ENCODE data around the gene C12orf42. TPM values are rescaled to one million over a fixed set of nuclear protein-coding genes. Genes with fewer than 3 reads are reported as not detected.
"Not testable (repeated sequence)": the region's sequence is repeated elsewhere in the genome, so short reads cannot be mapped to it uniquely, and the experiment has no call there.

The C12orf42 gene
- total RNA-seq, 1 donor from 2014 or later: not detected

DNA sequence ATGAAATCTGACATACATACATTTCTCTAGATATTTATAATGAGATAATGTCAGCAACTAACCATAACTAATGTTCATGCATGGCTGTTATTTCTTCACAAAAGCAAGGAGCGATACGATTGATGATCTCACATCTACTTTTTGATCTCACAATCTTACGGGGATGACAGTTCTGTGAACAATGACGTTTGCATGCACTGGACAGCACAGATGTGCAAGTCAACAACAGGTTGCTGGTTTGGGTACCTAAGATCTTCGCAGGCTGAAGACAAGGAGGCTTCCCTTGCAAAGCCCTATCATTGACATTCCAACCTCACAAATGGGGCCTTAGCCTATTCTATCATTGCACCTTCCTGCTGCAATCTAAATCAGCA is 53.6 kb downstream of the C12orf42 start:
- peaks cover 2% of the 10 kb centered on the region for H3K9me3 Mint-ChIP-seq (ENCODE audit: unreplicated experiment)
- no peaks in the 10 kb centered on the region for H3K4me1 Mint-ChIP-seq (ENCODE audit: unreplicated experiment)
- H3K27ac Mint-ChIP-seq (ENCODE audit: unreplicated experiment): no peak overlapping the region
- no peaks in the 10 kb centered on the region for H3K27me3 Mint-ChIP-seq (ENCODE audit: unreplicated experiment)
- H3K4me3 Mint-ChIP-seq (ENCODE audit: unreplicated experiment): no peak overlapping the region
- no peak for DNase-seq (ENCODE audit: extremely low spot score, unreplicated experiment)
- no peaks in the 10 kb centered on the region for H3K36me3 Mint-ChIP-seq (ENCODE audit: unreplicated experiment)
- TF ChIP-seq, protein P1, sequence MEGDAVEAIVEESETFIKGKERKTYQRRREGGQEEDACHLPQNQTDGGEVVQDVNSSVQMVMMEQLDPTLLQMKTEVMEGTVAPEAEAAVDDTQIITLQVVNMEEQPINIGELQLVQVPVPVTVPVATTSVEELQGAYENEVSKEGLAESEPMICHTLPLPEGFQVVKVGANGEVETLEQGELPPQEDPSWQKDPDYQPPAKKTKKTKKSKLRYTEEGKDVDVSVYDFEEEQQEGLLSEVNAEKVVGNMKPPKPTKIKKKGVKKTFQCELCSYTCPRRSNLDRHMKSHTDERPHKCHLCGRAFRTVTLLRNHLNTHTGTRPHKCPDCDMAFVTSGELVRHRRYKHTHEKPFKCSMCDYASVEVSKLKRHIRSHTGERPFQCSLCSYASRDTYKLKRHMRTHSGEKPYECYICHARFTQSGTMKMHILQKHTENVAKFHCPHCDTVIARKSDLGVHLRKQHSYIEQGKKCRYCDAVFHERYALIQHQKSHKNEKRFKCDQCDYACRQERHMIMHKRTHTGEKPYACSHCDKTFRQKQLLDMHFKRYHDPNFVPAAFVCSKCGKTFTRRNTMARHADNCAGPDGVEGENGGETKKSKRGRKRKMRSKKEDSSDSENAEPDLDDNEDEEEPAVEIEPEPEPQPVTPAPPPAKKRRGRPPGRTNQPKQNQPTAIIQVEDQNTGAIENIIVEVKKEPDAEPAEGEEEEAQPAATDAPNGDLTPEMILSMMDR (IDR thresholded peaks at IDR 0.05): no peak

DNA sequence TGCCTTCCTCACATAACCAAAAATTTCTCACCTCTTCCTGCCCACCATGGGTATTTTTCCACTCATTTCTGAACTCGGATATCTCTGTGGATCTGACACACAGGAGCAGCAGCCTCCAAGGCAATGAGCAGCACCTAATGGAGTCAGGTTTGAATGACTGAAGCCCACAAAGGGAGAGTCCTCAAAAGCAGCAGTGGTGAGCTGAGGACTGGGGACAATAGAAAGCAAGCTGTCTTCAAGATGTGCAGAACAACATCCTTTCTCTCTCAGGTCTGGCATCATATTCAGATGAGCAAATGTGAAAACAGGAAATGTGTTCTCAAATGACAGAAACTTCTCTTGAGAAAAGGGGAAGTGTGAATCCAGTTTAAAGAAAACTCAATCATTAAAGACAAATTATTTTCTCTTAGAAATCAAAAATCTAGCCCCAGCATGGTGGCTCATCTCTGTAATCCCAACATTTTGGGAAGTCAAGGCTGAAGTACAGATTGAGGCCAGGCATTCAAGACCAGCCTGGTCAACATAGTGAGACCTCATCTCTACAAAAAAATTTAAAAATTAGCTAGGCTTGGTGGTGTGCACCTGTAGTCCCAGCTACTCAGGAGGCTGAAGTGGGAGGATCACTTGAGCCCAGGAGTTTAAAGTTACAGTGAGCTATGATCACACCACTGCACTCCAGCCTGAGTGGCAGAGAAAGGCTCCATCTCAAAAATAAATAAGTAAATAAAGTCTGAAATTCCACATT is 54.2 kb downstream of the C12orf42 start:
- H3K4me3 Mint-ChIP-seq (ENCODE audit: unreplicated experiment): no peak overlapping the region
- TF ChIP-seq, protein P1 (IDR thresholded peaks at IDR 0.05): no peak
- H3K36me3 Mint-ChIP-seq (ENCODE audit: unreplicated experiment): no peaks in the 10 kb centered on the region
- no peak overlapping the region for H3K27ac Mint-ChIP-seq (ENCODE audit: unreplicated experiment)
- H3K9me3 Mint-ChIP-seq (ENCODE audit: unreplicated experiment): no peaks in the 10 kb centered on the region
- no peak for DNase-seq (ENCODE audit: extremely low spot score, unreplicated experiment)
- no peaks in the 10 kb centered on the region for H3K27me3 Mint-ChIP-seq (ENCODE audit: unreplicated experiment)
- H3K4me1 Mint-ChIP-seq (ENCODE audit: unreplicated experiment): no peaks in the 10 kb centered on the region

DNA sequence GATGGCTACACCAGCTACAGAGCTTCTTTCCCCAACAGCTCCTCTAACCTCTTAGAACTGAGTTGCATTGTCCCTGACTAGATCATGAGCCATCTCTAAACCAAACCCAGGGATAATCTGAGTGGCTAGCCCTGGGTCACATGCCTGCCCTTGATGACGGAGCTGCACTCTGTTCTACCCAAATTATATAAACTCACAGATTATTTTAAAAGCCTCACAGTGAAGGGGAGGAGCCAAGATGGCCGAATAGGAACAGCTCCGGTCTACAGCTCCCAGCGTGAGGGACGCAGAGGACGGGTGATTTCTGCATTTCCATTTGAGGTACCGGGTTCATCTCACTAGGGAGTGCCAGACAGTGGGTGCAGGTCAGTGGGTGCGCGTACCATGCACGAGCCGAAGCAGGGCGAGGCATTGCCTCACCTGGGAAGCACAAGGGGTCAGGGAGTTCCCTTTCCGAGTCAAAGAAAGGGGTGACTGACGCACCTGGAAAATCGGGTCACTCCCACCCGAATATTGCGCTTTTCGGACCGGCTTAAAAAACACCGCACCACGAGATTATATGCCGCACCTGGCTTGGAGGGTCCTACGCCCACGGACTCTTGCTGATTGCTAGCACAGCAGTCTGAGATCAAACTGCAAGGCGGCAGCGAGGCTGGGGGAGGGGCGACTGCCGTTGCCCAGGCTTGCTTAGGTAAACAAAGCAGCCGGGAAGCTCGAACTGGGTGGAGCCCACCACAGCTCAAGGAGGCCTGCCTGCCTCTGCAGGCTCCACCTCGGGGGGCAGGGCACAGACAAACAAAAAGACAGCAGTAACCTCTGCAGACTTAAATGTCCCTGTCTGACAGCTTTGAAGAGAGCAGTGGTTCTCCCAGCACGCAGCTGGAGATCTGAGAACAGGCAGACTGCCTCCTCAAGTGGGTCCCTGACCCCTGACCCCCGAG is 61.3 kb downstream of the C12orf42 start:
- not testable (repeated sequence) for H3K36me3 Mint-ChIP-seq (ENCODE audit: unreplicated experiment); H3K4me3 Mint-ChIP-seq (ENCODE audit: unreplicated experiment)

DNA sequence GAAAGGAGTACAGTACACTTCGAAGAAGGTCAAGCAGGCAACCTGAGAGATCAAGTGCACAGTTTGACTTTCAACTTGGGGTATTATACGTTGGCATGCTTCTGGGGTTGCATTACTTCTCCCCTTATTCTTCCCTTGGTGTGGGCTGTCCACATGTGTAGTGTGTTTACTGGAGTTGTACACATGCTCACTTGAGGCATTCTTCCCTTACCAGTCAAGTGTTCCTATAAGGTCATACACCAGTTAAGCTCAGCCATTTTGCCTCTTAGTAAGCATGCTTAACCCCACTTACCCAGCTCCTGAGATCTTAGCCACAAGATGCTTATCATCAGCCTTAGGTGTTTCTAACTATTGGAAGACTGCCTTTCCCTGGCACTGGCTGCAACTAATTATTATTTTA is 63.8 kb downstream of the C12orf42 start:
- Mint-ChIP-seq H3K27ac (ENCODE audit: unreplicated experiment) (no peak overlapping the region), H3K27me3 (ENCODE audit: unreplicated experiment) (no peaks in the 10 kb centered on the region), H3K4me1 (ENCODE audit: unreplicated experiment) (no peaks in the 10 kb centered on the region), H3K9me3 (ENCODE audit: unreplicated experiment) (peaks cover 9% of the 10 kb centered on the region), H3K36me3 (ENCODE audit: unreplicated experiment) (no peaks in the 10 kb centered on the region), H3K4me3 (ENCODE audit: unreplicated experiment) (no peak overlapping the region)
- no peak for DNase-seq (ENCODE audit: extremely low spot score, unreplicated experiment)
- TF ChIP-seq, protein P1 (IDR thresholded peaks at IDR 0.05): no peak

More for the DNA sequence above, 61.3 kb downstream of the C12orf42 start:
- not testable (repeated sequence) for H3K9me3 Mint-ChIP-seq (ENCODE audit: unreplicated experiment); H3K4me1 Mint-ChIP-seq (ENCODE audit: unreplicated experiment); DNase-seq (ENCODE audit: extremely low spot score, unreplicated experiment); H3K27me3 Mint-ChIP-seq (ENCODE audit: unreplicated experiment); H3K27ac Mint-ChIP-seq (ENCODE audit: unreplicated experiment)

DNA sequence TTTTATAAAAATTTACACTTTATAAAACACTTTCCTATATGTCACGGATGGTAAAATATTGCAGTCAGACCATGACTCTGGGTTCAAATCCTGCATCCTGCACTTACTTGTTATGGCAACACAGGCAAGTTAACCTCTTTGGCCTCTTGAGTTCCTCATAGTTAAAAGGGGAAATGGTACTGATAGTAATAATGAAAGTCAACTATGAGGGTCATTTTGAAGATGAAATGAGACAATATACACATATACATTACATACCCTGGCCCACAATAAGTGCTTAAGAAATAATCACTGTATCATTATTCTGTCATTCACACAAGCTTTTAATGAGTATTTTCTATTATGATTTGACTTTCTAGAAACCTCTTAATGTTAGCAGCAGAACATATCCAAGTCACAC is 64.4 kb downstream of the C12orf42 start:
- Mint-ChIP-seq H3K4me1 (ENCODE audit: unreplicated experiment) (no peaks in the 10 kb centered on the region), H3K27me3 (ENCODE audit: unreplicated experiment) (no peaks in the 10 kb centered on the region), H3K36me3 (ENCODE audit: unreplicated experiment) (no peaks in the 10 kb centered on the region), H3K9me3 (ENCODE audit: unreplicated experiment) (peaks cover 9% of the 10 kb centered on the region), H3K27ac (ENCODE audit: unreplicated experiment) (no peak overlapping the region), H3K4me3 (ENCODE audit: unreplicated experiment) (no peak overlapping the region)
- TF ChIP-seq, protein P1 (IDR thresholded peaks at IDR 0.05): no peak
- DNase-seq (ENCODE audit: extremely low spot score, unreplicated experiment): no peak

DNA sequence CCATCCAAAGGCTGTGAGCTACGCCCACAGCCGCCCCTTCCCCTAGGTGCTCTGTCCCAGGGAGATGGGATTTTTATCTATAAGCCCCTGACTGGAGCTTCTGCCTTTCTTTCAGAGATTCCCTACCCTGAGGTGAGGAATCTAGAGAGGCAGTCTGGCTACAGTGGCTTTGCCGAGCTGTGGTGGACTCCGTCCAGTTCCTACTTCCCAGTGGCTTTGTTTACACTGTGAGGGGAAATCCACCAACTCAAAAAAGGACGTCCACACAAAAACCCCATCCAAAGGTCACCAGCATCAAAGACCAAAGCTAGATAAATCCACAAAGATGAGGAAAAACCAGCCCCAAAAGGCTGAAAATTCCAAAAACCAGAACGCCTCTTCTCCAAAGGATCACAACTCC is 70.1 kb downstream of the C12orf42 start:
- H3K9me3 Mint-ChIP-seq (ENCODE audit: unreplicated experiment); H3K36me3 Mint-ChIP-seq (ENCODE audit: unreplicated experiment); DNase-seq (ENCODE audit: extremely low spot score, unreplicated experiment); H3K4me3 Mint-ChIP-seq (ENCODE audit: unreplicated experiment); H3K4me1 Mint-ChIP-seq (ENCODE audit: unreplicated experiment); H3K27ac Mint-ChIP-seq (ENCODE audit: unreplicated experiment); H3K27me3 Mint-ChIP-seq (ENCODE audit: unreplicated experiment): not testable (repeated sequence)

DNA sequence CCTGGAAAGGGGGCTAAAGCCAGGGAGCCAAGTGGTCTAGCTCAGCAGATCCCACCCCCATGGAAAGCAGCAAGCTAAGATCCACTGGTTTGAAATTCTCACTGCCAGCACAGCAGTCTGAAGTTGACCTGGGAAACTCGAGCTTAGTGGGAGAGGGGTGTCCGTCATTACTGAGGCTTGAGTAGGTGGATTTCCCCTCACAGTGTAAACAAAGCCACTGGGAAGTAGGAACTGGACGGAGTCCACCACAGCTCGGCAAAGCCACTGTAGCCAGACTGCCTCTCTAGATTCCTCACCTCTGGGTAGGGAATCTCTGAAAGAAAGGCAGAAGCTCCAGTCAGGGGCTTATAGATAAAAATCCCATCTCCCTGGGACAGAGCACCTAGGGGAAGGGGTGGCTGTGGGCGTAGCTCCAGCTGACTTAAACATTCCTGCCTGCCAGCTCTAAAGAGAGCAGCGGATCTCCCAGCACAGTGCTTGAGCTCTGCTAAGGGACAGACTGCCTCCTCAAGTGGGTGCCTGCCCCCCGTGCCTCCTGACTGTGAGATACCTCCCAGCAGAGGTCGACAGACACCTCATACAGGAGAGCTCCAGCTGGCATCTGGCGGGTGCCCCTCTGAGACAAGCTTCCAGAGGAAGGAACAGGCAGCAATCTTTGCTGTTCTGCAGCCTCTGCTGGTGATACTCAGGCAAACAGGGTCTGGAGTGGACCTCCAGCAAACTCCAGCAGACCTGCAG is 70.8 kb downstream of the C12orf42 start:
- not testable (repeated sequence) for H3K4me1 Mint-ChIP-seq (ENCODE audit: unreplicated experiment); H3K36me3 Mint-ChIP-seq (ENCODE audit: unreplicated experiment); H3K9me3 Mint-ChIP-seq (ENCODE audit: unreplicated experiment); H3K4me3 Mint-ChIP-seq (ENCODE audit: unreplicated experiment); H3K27ac Mint-ChIP-seq (ENCODE audit: unreplicated experiment); H3K27me3 Mint-ChIP-seq (ENCODE audit: unreplicated experiment); DNase-seq (ENCODE audit: extremely low spot score, unreplicated experiment)
